H1 (cell line): ENCODE measurements around the gene TOMM34. TPM values are rescaled to one million over a fixed set of nuclear protein-coding genes. Genes with fewer than 3 reads are reported as not detected.

Source experiments
- CBX5 ChIP-seq: fragments of 300-800, 300-1000 bp; sonication (generic); IDR thresholded peaks from 2 replicates; pipeline ENCODE4 v1.7.1; 2016; ENCODE audit warnings: antibody characterized with exemption, low read length, low read depth
- EP300 ChIP-seq, 2 experiments: IDR thresholded peaks; 1 replicate in 1 of 2; 2 replicates in 1 of 2; pipeline ENCODE4 v1.6.1; 2011 to 2012; ENCODE audit warnings: low read depth in 2 of 2, low read length in 2 of 2, mild to moderate bottlenecking in 2 of 2, borderline replicate concordance in 1 of 2, inconsistent platforms in 1 of 2, moderate library complexity in 1 of 2
- RFX5 ChIP-seq: IDR thresholded peaks from 2 replicates; pipeline ENCODE4 v1.6.1; 2011; ENCODE audit warnings: low read depth, low read length, improper control_type of control experiment, borderline replicate concordance
- SRF ChIP-seq: IDR thresholded peaks from 2 replicates; pipeline ENCODE4 v1.6.1; 2011; ENCODE audit warnings: mild to moderate bottlenecking, low read depth, low read length, moderate library complexity
- TAF1 ChIP-seq: IDR thresholded peaks from 2 replicates; pipeline ENCODE4 v1.6.1; 2011; ENCODE audit warnings: mild to moderate bottlenecking, low read depth, low read length
- TEAD4 ChIP-seq: IDR thresholded peaks from 2 replicates; pipeline ENCODE4 v1.6.1; 2012; ENCODE audit warnings: low read depth, low read length, inconsistent platforms, mixed read lengths
- ZNF274 ChIP-seq: IDR thresholded peaks from 2 replicates; pipeline ENCODE4 v1.7.0; 2012; ENCODE audit warnings: low read length, borderline replicate concordance; ENCODE audit errors: extremely low read depth
- polyA plus RNA-seq, 7 experiments: library from polyadenylated mRNA; depleted of rRNA in 3 of 7; stranded (reverse) in 5 of 7; unstranded in 2 of 7; fragments of >200 nt in 5 of 7; fragments of 200-250 nt in 2 of 7; gene quantifications; 1 replicate in 5 of 7; 2 replicates in 1 of 7; 4 replicates in 1 of 7; pipeline versions ENCODE4 v1.2.1 to v1.2.3, GENCODE V29; 2011 to 2013; ENCODE audit warnings: missing spikeins in 2 of 7, mixed read lengths in 2 of 7
- total RNA-seq: library from RNA; stranded (reverse); fragmentation: NEBNext Ultra II Directional; extraction: Animal tissue kit (Norgen Biotek cat#: 25700); gene quantifications from 2 replicates; pipeline ENCODE4 v1.2.1, GENCODE V29; 2021
- TF ChIP-seq, protein P1 (sequence below), 3 experiments: IDR thresholded peaks; 1 replicate in 2 of 3; 2 replicates in 1 of 3; pipeline versions ENCODE4 v1.5.1 to v1.6.1; 2011; ENCODE audit warnings: low read length in 3 of 3, mild to moderate bottlenecking in 3 of 3, inconsistent platforms in 2 of 3, low read depth in 1 of 3, moderate library complexity in 1 of 3; ENCODE audit not compliant: insufficient read depth in 1 of 3; ENCODE audit errors: control extremely low read depth in 1 of 3

Gene TOMM34
- total and polyA plus RNA-seq, 2 of the 8 experiments (the other 6 are each of a cell fraction or from before 2014, with no cell fraction given): 32.1 to 35.1 TPM

DNA sequence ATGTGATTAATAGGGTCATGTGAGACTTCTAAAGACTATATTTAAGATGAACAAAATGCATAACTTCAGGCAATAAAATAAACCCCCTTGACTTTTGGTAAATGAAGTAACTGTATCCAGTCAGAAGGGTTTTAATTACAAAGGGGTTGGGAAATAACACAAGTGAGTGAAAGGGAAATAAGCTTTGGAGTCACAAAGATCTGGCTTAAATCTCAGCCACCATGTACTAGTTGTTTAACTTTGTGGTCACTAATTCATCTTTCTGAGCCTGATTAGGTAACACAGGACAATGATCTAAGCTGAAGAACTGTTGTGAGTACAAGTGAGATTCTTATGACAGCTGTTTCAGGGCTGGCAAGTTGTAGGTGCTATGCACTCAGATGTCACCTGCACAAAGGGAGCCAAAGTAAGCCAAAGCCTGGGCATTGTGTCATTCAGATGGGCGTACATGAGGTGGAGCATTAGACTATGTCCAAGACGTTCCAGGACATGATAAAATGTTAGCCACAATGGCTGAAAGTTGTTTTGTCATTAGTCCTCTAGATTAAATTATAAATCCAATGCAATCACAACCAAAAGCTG lies 13.8 kb downstream of the TOMM34 start (continued):
- TF ChIP-seq SRF (no peak), RFX5 (no peak), ZNF274 (no peak), EP300 (IDR thresholded peaks at IDR 0.05; ENCODE audit: borderline replicate concordance in 1 of 2, low read depth in 2 of 2, low read length in 2 of 2) (no peak), CBX5 (no peak), TAF1 (no peak), TEAD4 (no peak)
- TF ChIP-seq, protein P1, sequence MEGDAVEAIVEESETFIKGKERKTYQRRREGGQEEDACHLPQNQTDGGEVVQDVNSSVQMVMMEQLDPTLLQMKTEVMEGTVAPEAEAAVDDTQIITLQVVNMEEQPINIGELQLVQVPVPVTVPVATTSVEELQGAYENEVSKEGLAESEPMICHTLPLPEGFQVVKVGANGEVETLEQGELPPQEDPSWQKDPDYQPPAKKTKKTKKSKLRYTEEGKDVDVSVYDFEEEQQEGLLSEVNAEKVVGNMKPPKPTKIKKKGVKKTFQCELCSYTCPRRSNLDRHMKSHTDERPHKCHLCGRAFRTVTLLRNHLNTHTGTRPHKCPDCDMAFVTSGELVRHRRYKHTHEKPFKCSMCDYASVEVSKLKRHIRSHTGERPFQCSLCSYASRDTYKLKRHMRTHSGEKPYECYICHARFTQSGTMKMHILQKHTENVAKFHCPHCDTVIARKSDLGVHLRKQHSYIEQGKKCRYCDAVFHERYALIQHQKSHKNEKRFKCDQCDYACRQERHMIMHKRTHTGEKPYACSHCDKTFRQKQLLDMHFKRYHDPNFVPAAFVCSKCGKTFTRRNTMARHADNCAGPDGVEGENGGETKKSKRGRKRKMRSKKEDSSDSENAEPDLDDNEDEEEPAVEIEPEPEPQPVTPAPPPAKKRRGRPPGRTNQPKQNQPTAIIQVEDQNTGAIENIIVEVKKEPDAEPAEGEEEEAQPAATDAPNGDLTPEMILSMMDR (IDR thresholded peaks at IDR 0.05; ENCODE audit: control extremely low read depth in 1 of 3, insufficient read depth in 1 of 3, low read depth in 1 of 3, low read length in 3 of 3): no peak
- TF ChIP-seq, all 59 proteins: peak for 0
